H9 (cell line): ENCODE data around the gene LSM4. TPM values are rescaled to one million over a fixed set of nuclear protein-coding genes. Genes with fewer than 3 reads are reported as not detected.

Source experiments
- DNase-seq: peaks from one replicate; pipeline ENCODE4 v3.0.0-alpha.2; 2017
- H2AFZ ChIP-seq: one replicate; pipeline ENCODE4 v1.6.1; 2013; ENCODE audit warnings: mild to moderate bottlenecking, low read length, control low read depth, moderate library complexity
- H2AK5ac ChIP-seq: 2 replicates; pipeline ENCODE4 v1.6.1; 2013; ENCODE audit warnings: low read length, control low read depth, mixed read lengths; ENCODE audit not compliant: insufficient read length
- H2BK120ac ChIP-seq: one replicate; pipeline ENCODE4 v1.6.1; 2013; ENCODE audit warnings: low read depth, mild to moderate bottlenecking, low read length, control low read depth, inconsistent platforms; ENCODE audit not compliant: poor library complexity, severe bottlenecking
- H2BK12ac ChIP-seq: 2 replicates; pipeline ENCODE4 v1.6.1; 2013; ENCODE audit warnings: low read length, control low read depth, mixed read lengths, low read depth; ENCODE audit not compliant: insufficient read length
- H2BK15ac ChIP-seq: 2 replicates; pipeline ENCODE4 v1.6.1; 2013; ENCODE audit warnings: low read depth, low read length, control low read depth
- H2BK20ac ChIP-seq: one replicate; pipeline ENCODE4 v1.6.1; 2013; ENCODE audit warnings: low read depth, mild to moderate bottlenecking, low read length, control low read depth, inconsistent platforms; ENCODE audit not compliant: poor library complexity, severe bottlenecking
- H2BK5ac ChIP-seq: 2 replicates; pipeline ENCODE4 v1.6.1; 2013; ENCODE audit warnings: low read length, control low read depth, mixed read lengths; ENCODE audit not compliant: insufficient read length
- H3K14ac ChIP-seq: 2 replicates; pipeline ENCODE4 v1.6.1; 2013; ENCODE audit warnings: low read length, control low read depth; ENCODE audit not compliant: insufficient read depth
- H3K18ac ChIP-seq: 2 replicates; pipeline ENCODE4 v1.6.1; 2013; ENCODE audit warnings: low read depth, mild to moderate bottlenecking, mixed read lengths, low read length, control low read depth; ENCODE audit not compliant: insufficient read length
- H3K23ac ChIP-seq: 2 replicates; pipeline ENCODE4 v1.6.1; 2013; ENCODE audit warnings: low read length, control low read depth, mixed read lengths, low read depth; ENCODE audit not compliant: insufficient read length
- H3K23me2 ChIP-seq: 2 replicates; pipeline ENCODE4 v1.6.1; 2013; ENCODE audit warnings: low read depth, mild to moderate bottlenecking, mixed read lengths, low read length, control low read depth; ENCODE audit not compliant: insufficient read length, poor library complexity, severe bottlenecking
- H3K27ac ChIP-seq: 2 replicates; pipeline ENCODE4 v1.5.1; 2013; ENCODE audit warnings: low read length, control low read depth, mixed read lengths, low read depth; ENCODE audit not compliant: insufficient read length
- H3K27me3 ChIP-seq: 2 replicates; pipeline ENCODE4 v1.6.1; 2013; ENCODE audit warnings: low read length, control low read depth, inconsistent platforms; ENCODE audit not compliant: insufficient read depth
- H3K4ac ChIP-seq: 2 replicates; pipeline ENCODE4 v1.6.1; 2013; ENCODE audit warnings: low read depth, mild to moderate bottlenecking, control low read depth, inconsistent platforms, low read length, moderate library complexity
- H3K4me1 ChIP-seq: 2 replicates; pipeline ENCODE4 v1.6.1; 2013; ENCODE audit warnings: low read length, control low read depth, inconsistent platforms; ENCODE audit not compliant: insufficient read depth
- H3K4me2 ChIP-seq: 2 replicates; pipeline ENCODE4 v1.6.1; 2013; ENCODE audit warnings: low read length, control low read depth, mixed read lengths; ENCODE audit not compliant: insufficient read length, insufficient read depth
- H3K56ac ChIP-seq: 2 replicates; pipeline ENCODE4 v1.6.1; 2013; ENCODE audit warnings: low read depth, mild to moderate bottlenecking, mixed read lengths, low read length, control low read depth; ENCODE audit not compliant: insufficient read length
- H3K79me1 ChIP-seq: 2 replicates; pipeline ENCODE4 v1.6.1; 2013; ENCODE audit warnings: low read depth, mild to moderate bottlenecking, moderate library complexity, low read length, control low read depth, inconsistent platforms; ENCODE audit not compliant: insufficient read depth, poor library complexity, severe bottlenecking
- H3K79me2 ChIP-seq: 2 replicates; pipeline ENCODE4 v1.6.1; 2013; ENCODE audit warnings: low read length, control low read depth, inconsistent platforms; ENCODE audit not compliant: insufficient read depth
- H3K9ac ChIP-seq: 2 replicates; pipeline ENCODE4 v1.6.1; 2013; ENCODE audit warnings: low read length, control low read depth, mixed read lengths; ENCODE audit not compliant: insufficient read length; ENCODE audit errors: extremely low read depth
- H3K9me3 ChIP-seq: one replicate; pipeline ENCODE4 v1.6.1; 2013; ENCODE audit warnings: low read depth, low read length, inconsistent platforms; ENCODE audit not compliant: control insufficient read depth
- H3T11ph ChIP-seq: one replicate; pipeline ENCODE4 v1.6.1; 2013; ENCODE audit warnings: mild to moderate bottlenecking, low read length, control low read depth, inconsistent platforms
- H4K20me1 ChIP-seq: one replicate; pipeline ENCODE4 v1.6.1; 2013; ENCODE audit not compliant: control insufficient read depth, insufficient read length, insufficient read depth
- H4K5ac ChIP-seq: 2 replicates; pipeline ENCODE4 v1.6.1; 2013; ENCODE audit warnings: low read depth, mild to moderate bottlenecking, mixed read lengths, low read length, control low read depth; ENCODE audit not compliant: insufficient read length
- H4K8ac ChIP-seq: replicated peaks from 2 replicates; pipeline ENCODE4 v1.6.1; 2013; ENCODE audit warnings: low read length, control low read depth, mixed read lengths, low read depth; ENCODE audit not compliant: insufficient read length
- H4K91ac ChIP-seq: 2 replicates; pipeline ENCODE4 v1.6.1; 2013; ENCODE audit warnings: low read depth, mild to moderate bottlenecking, moderate library complexity, mixed read lengths, low read length, control low read depth; ENCODE audit not compliant: insufficient read length
- H3K27ac Mint-ChIP-seq, 3 experiments: 2 replicates in 2 of 3; 3 replicates in 1 of 3; pipeline ENCODE4 v1.8.0; 2020 to 2021; ENCODE audit warnings: mixed read lengths in 3 of 3, mild to moderate bottlenecking in 1 of 3, moderate library complexity in 1 of 3
- H3K27me3 Mint-ChIP-seq: 2 replicates; pipeline ENCODE4 v1.8.0; 2021; ENCODE audit warnings: low read depth, mild to moderate bottlenecking, moderate library complexity, mixed read lengths
- H3K36me3 Mint-ChIP-seq, 3 experiments: 2 replicates in 2 of 3; 3 replicates in 1 of 3; pipeline ENCODE4 v1.8.0; 2020 to 2021; ENCODE audit warnings: low read depth in 3 of 3, mixed read lengths in 3 of 3; ENCODE audit not compliant: insufficient read depth in 1 of 3
- H3K4me1 Mint-ChIP-seq, 2 experiments: 2 replicates each; pipeline ENCODE4 v1.8.0; 2020; ENCODE audit warnings: mixed read lengths in 2 of 2
- H3K4me3 Mint-ChIP-seq, 2 experiments: 2 replicates in 1 of 2; 3 replicates in 1 of 2; pipeline ENCODE4 v1.8.0; 2020 to 2021; ENCODE audit warnings: mild to moderate bottlenecking in 2 of 2, mixed read lengths in 2 of 2, moderate library complexity in 1 of 2
- H3K9me3 Mint-ChIP-seq, 2 experiments: 2 replicates in 1 of 2; 3 replicates in 1 of 2; pipeline ENCODE4 v1.8.0; 2020; ENCODE audit warnings: mild to moderate bottlenecking in 2 of 2, mixed read lengths in 2 of 2, moderate library complexity in 1 of 2
- WGBS: extraction: QIAGEN DNeasy Blood & Tissue Kit; methylation state at CpG from one replicate; pipeline ENCODE4 v1.1.7; 2013; ENCODE audit warnings: missing lambda C conversion rate, low lambda C conversion rate, mixed read lengths; ENCODE audit not compliant: insufficient read length; ENCODE audit errors: extremely low coverage; 5-methylcytosine and 5-hydroxymethylcytosine counted together
- total RNA-seq: library from RNA; stranded (reverse); gene quantifications from 2 replicates; pipeline ENCODE4 v1.2.1, GENCODE V29; 2021
- TF ChIP-seq, protein P1 (sequence below): fragments of 200-600 bp; sonication (generic); conservative IDR thresholded peaks from 3 replicates; pipeline ENCODE4 v1.8.0; 2021; ENCODE audit warnings: antibody characterized with exemption, mild to moderate bottlenecking

The LSM4 gene
- total RNA-seq, 1 experiment from 2014 or later, result 342 TPM

DNA sequence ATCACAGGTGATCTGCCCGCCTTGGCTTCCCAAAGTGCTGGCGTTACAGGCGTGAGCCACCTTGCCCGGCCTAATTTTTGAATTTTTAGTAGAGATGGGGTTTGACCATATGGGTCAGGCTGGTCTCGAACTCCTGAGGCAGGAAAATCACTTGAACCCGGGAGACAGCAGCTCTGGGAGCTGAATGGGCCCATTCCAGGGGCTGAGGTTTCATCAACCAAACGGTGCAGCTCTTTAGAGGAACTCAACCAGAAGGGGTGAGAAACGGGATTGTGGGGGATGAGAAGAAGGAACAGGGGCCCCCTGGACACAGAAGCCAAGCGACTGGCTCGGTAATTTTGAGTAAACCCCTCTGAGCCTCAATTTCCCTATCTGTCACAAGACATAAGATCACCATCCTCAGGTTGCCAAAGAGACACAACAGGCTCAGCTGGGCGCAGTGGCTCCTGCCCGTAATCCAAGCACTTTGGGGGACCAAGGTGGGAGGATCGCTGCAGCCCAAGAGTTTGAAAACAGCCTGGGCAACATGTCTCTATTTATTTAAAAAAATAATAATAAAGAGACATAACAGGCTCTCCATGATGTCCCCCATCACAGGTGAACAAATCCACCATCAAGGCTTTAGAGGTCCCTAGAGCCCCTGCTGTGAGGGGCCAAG lies 49.2 kb downstream of the LSM4 start:
- Histone ChIP-seq H3K4me2 (no peak overlapping the region), H3T11ph (no peak overlapping the region), H2BK5ac (no peak overlapping the region), H3K56ac (no peak overlapping the region), H3K27ac (no peak overlapping the region), H3K27me3 (no peaks in the 10 kb centered on the region), H3K23me2 (no peaks in the 10 kb centered on the region), H3K23ac (no peak overlapping the region), H3K79me1 (peaks cover 2% of the 10 kb centered on the region), H2BK12ac (no peak overlapping the region), H2BK20ac (no peak overlapping the region), H4K20me1 (no peaks in the 10 kb centered on the region), H2BK15ac (no peak overlapping the region), H4K8ac (no peak overlapping the region), H3K14ac (no peak overlapping the region), H4K91ac (no peak overlapping the region), H3K9ac (no peak overlapping the region), H3K79me2 (peaks cover 3% of the 10 kb centered on the region; the same call in 1 of the 2 replicates), H2AFZ (no peak overlapping the region), H2BK120ac (no peak overlapping the region), H3K4ac (no peak overlapping the region), H3K18ac (no peak overlapping the region), H2AK5ac (no peak overlapping the region), H3K9me3 (no peaks in the 10 kb centered on the region), H4K5ac (no peak overlapping the region), H3K4me1 (no peaks in the 10 kb centered on the region)
- no CpG with 5 or more reads among the region's 13 CpGs for WGBS
- DNase-seq, result no peak
- H3K27me3 Mint-ChIP-seq, result peaks cover 4% of the 10 kb centered on the region
- no peak overlapping the region; a peak in 1 of 5 replicates for H3K4me3 Mint-ChIP-seq
- H3K4me1 Mint-ChIP-seq, result peaks cover 12 to 18% of the 10 kb centered on the region in 2 experiments
- TF ChIP-seq, protein P1, sequence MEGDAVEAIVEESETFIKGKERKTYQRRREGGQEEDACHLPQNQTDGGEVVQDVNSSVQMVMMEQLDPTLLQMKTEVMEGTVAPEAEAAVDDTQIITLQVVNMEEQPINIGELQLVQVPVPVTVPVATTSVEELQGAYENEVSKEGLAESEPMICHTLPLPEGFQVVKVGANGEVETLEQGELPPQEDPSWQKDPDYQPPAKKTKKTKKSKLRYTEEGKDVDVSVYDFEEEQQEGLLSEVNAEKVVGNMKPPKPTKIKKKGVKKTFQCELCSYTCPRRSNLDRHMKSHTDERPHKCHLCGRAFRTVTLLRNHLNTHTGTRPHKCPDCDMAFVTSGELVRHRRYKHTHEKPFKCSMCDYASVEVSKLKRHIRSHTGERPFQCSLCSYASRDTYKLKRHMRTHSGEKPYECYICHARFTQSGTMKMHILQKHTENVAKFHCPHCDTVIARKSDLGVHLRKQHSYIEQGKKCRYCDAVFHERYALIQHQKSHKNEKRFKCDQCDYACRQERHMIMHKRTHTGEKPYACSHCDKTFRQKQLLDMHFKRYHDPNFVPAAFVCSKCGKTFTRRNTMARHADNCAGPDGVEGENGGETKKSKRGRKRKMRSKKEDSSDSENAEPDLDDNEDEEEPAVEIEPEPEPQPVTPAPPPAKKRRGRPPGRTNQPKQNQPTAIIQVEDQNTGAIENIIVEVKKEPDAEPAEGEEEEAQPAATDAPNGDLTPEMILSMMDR, result no peak
- H3K27ac Mint-ChIP-seq, result no peak overlapping the region
- peaks cover 0 to 3% of the 10 kb centered on the region in 2 experiments; a peak in 1 of 5 replicates for H3K9me3 Mint-ChIP-seq
- H3K36me3 Mint-ChIP-seq, result peaks cover 0 to 18% (median 16%) of the 10 kb centered on the region in 3 experiments
